BLaER1 treated with 17β-estradiol and CSF1 and Interleukin-3, amounts not matched to agents 10 nM and 100 nM (cell line): Measurements from ENCODE around the gene KLC4.

ENCODE experiments used
- H3K27ac ChIP-seq, 11 experiments: shearing (Covaris generic); formaldehyde crosslinking; 2 replicates each; pipeline ENCODE4 v1.8.1; 2022
- H3K27me3 ChIP-seq, 11 experiments: shearing (Covaris generic); formaldehyde crosslinking; 2 replicates each; pipeline ENCODE4 v1.8.1; 2022
- H3K36me3 ChIP-seq, 11 experiments: shearing (Covaris generic); formaldehyde crosslinking; 2 replicates each; pipeline ENCODE4 v1.8.1; 2022
- H3K4me1 ChIP-seq, 10 experiments: shearing (Covaris generic); formaldehyde crosslinking; 2 replicates each; pipeline ENCODE4 v1.8.1; 2022
- H3K4me2 ChIP-seq, 11 experiments: shearing (Covaris generic); formaldehyde crosslinking; 2 replicates each; pipeline ENCODE4 v1.8.1; 2022
- H3K4me3 ChIP-seq, 10 experiments: shearing (Covaris generic); formaldehyde crosslinking; 2 replicates each; pipeline ENCODE4 v1.8.1; 2022
- H3K9ac ChIP-seq, 11 experiments: shearing (Covaris generic); formaldehyde crosslinking; 2 replicates each; pipeline ENCODE4 v1.8.1; 2022
- H3K9me3 ChIP-seq, 11 experiments: shearing (Covaris generic); formaldehyde crosslinking; replicated peaks in 1 of 11; 2 replicates each; pipeline ENCODE4 v1.8.1; 2022
- H4K20me1 ChIP-seq, 11 experiments: shearing (Covaris generic); formaldehyde crosslinking; 2 replicates each; pipeline ENCODE4 v1.8.1; 2022
- Cebpa-rat ChIP-seq, 11 experiments: shearing (Covaris generic); IDR thresholded peaks; 2 replicates each; pipeline ENCODE4 v1.8.1; 2022

The KLC4 gene

DNA sequence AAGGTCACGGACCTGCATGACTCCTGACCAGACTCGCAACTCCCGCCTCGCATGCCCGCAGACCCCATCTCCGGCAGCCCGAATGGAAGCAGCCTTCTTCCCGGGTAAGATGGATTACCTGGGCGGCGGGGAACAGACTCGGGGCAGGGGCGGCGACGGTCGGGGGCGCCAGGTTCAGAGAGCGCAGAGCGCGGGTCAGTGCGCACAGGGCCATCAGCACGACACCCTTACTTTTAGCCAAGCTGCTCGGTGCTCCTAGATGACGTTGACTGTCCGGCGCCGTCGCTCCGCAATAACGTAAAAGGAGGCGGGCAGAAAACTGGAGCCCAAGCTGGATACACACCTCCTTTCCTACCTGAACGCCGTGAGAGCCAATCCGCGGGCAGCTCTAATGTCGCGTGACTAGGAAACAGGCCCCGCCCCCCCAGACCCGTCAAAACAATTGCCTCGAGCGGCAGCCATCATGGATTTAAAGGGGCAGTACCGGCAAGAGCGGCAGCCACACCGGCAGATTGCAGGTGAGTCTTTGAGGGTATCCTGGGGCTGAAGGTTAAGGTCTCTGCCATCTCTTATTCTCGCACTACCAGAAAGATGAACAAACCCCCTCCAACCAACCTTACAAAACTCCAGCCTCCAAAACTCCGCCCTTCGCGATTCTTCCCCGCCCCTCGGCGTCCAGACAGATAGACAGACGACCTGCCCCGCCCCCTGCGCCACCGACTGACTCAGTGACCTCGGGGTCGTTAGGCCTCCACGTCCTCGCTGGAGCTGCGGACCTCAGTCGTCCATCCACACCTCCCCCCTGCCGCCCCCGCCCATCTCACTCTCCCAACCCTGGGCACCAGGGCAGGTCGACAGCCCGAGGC, at the start of gene KLC4, which contains the start of gene MRPL2:
KLC4 (plus strand) TSS at position 464 of the 866 bp plus-strand sequence. CDS start 1,705 bp downstream, outside the sequence.
MRPL2 (minus strand) TSS at position 267 of the 866 bp plus-strand sequence; CDS start at position 214, 53 bp downstream.
- no peaks in the 10 kb centered on the region for H3K27me3 ChIP-seq
- H3K27ac ChIP-seq = peak within 1 kb of the TSS; percentile 82 to 96 (median 92)
- H4K20me1 ChIP-seq = no peaks in the 10 kb centered on the region
- peak within 1 kb of the TSS; percentile 86 to 99 (median 95) for H3K4me2 ChIP-seq
- H3K4me3 ChIP-seq = peak within 1 kb of the TSS; percentile 76 to 98 (median 90)
- no peak for TF ChIP-seq Cebpa-rat (IDR thresholded peaks at IDR 0.05)
- peak within 1 kb of the TSS; percentile 83 to 95 (median 92) for H3K9ac ChIP-seq
- peaks cover 30 to 55% (median 41%) of the 10 kb centered on the region in 11 experiments for H3K36me3 ChIP-seq
- H3K4me1 ChIP-seq = peaks cover 20 to 31% (median 26%) of the 10 kb centered on the region in 10 experiments
- no peaks in the 10 kb centered on the region for H3K9me3 ChIP-seq

GRCh38 chr6:43011207-43011606, 48.2 kb upstream of the KLC4 start:
- Histone ChIP-seq H3K36me3 (peaks cover 61 to 67% (median 63%) of the 10 kb centered on the region in 11 experiments), H3K4me2 (peak overlapping the region in 4 of 11 experiments; percentile 10 to 97 (median 94); a peak in 5 of 22 replicates), H3K4me1 (peaks cover 34 to 42% (median 37%) of the 10 kb centered on the region in 10 experiments), H3K4me3 (no peak overlapping the region), H3K27ac (no peak overlapping the region), H3K9ac (peak overlapping the region in 9 of 11 experiments; percentile 51 to 90 (median 85); a peak in 14 of 22 replicates), H3K27me3 (no peaks in the 10 kb centered on the region), H3K9me3 (no peaks in the 10 kb centered on the region), H4K20me1 (peaks cover 4 to 74% (median 18%) of the 10 kb centered on the region in 11 experiments; a peak in 13 of 22 replicates)
- TF ChIP-seq Cebpa-rat (IDR thresholded peaks at IDR 0.05) = no peak

DNA sequence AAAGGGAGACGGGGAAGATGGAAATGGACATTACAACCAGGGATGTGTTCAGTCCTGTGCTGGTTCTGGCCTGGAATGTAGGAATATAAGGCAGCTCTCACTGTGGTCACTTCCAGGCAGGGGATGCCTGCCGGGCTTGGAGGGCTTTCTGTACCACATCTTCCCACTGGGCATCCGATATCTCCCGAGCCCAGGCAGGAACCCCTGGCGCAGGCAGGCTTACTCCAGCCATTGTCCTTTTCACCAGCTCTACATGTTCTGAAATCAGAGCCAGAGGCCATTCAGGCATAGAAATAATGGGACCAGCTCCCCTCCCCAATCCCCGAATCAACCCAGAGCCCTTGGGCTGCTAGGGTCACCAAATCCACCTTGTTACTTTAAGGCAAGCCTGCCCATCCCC, 47.1 kb upstream of the KLC4 start:
- peak overlapping the region in 8 of 11 experiments; percentile 29 to 82 (median 70); a peak in 12 of 22 replicates for H3K27ac ChIP-seq
- no peaks in the 10 kb centered on the region for H3K27me3 ChIP-seq
- peaks cover 55 to 62% (median 60%) of the 10 kb centered on the region in 11 experiments for H3K36me3 ChIP-seq
- H3K9ac ChIP-seq = peak overlapping the region; percentile 77 to 90 (median 84)
- peaks cover 8 to 76% (median 29%) of the 10 kb centered on the region in 11 experiments; a peak in 18 of 22 replicates for H4K20me1 ChIP-seq
- H3K4me1 ChIP-seq = peaks cover 45 to 54% (median 49%) of the 10 kb centered on the region in 10 experiments
- TF ChIP-seq Cebpa-rat (IDR thresholded peaks at IDR 0.05) = no peak
- peak overlapping the region; percentile 73 to 89 (median 83); a peak in 19 of 20 replicates for H3K4me3 ChIP-seq
- peak overlapping the region; percentile 83 to 100 (median 95) for H3K4me2 ChIP-seq
- H3K9me3 ChIP-seq = no peaks in the 10 kb centered on the region

GRCh38 chr6:43013097-43013842, 46.2 kb upstream of the KLC4 start:
- Histone ChIP-seq H3K36me3 (peaks cover 55 to 62% (median 60%) of the 10 kb centered on the region in 11 experiments), H3K4me1 (peaks cover 45 to 60% (median 54%) of the 10 kb centered on the region in 10 experiments), H3K9me3 (no peaks in the 10 kb centered on the region), H4K20me1 (peaks cover 8 to 73% (median 31%) of the 10 kb centered on the region in 11 experiments; a peak in 18 of 22 replicates), H3K27ac (peak overlapping the region; percentile 46 to 82 (median 73); a peak in 21 of 22 replicates), H3K9ac (peak overlapping the region; percentile 77 to 90 (median 84)), H3K4me3 (peak overlapping the region; percentile 73 to 89 (median 83)), H3K4me2 (peak overlapping the region; percentile 83 to 100 (median 95)), H3K27me3 (no peaks in the 10 kb centered on the region)
- TF ChIP-seq Cebpa-rat (IDR thresholded peaks at IDR 0.05) = no peak

- Histone ChIP-seq H3K27me3 (no peaks in the 10 kb centered on the region), H3K36me3 (peaks cover 55 to 62% (median 60%) of the 10 kb centered on the region in 11 experiments), H3K9ac (peak within 1 kb of the TSS; percentile 77 to 90 (median 84)), H3K9me3 (no peaks in the 10 kb centered on the region), H4K20me1 (peaks cover 8 to 66% (median 37%) of the 10 kb centered on the region in 11 experiments; a peak in 18 of 22 replicates), H3K4me1 (peaks cover 45 to 63% (median 54%) of the 10 kb centered on the region in 10 experiments), H3K4me2 (peak within 1 kb of the TSS; percentile 95 to 100 (median 97)), H3K27ac (peak within 1 kb of the TSS; percentile 55 to 82 (median 76); a peak in 21 of 22 replicates), H3K4me3 (peak within 1 kb of the TSS; percentile 73 to 89 (median 83))
- no peak for TF ChIP-seq Cebpa-rat (IDR thresholded peaks at IDR 0.05)
Measured at GRCh38 chr6:43013843-43014433, 45.5 kb upstream of the KLC4 start, which contains the start of the genes KLHDC3 and MEA1. Gene KLHDC3 (plus strand): TSS chr6:43014249. CDS start chr6:43017193, 2,944 bp downstream. Gene MEA1 (minus strand): TSS chr6:43013946. CDS start chr6:43013813, 133 bp downstream.

GRCh38 chr6:43014434-43014909, 45.0 kb upstream of the KLC4 start:
- H3K4me2 ChIP-seq = peak overlapping the region; percentile 88 to 100 (median 95)
- no peaks in the 10 kb centered on the region for H3K27me3 ChIP-seq
- peaks cover 8 to 64% (median 37%) of the 10 kb centered on the region in 11 experiments; a peak in 18 of 22 replicates for H4K20me1 ChIP-seq
- no peaks in the 10 kb centered on the region for H3K9me3 ChIP-seq
- H3K36me3 ChIP-seq = peaks cover 55 to 62% (median 60%) of the 10 kb centered on the region in 11 experiments
- peaks cover 45 to 63% (median 54%) of the 10 kb centered on the region in 10 experiments for H3K4me1 ChIP-seq
- TF ChIP-seq Cebpa-rat (IDR thresholded peaks at IDR 0.05) = no peak
- H3K27ac ChIP-seq = peak overlapping the region; percentile 16 to 81 (median 71); a peak in 21 of 22 replicates
- H3K9ac ChIP-seq = peak overlapping the region; percentile 74 to 86 (median 82)
- peak overlapping the region; percentile 73 to 89 (median 83) for H3K4me3 ChIP-seq

- Histone ChIP-seq H3K27ac (peak overlapping the region in 10 of 11 experiments; percentile 3 to 56 (median 36); a peak in 15 of 22 replicates), H3K9ac (peak overlapping the region in 10 of 11 experiments; percentile 16 to 71 (median 51); a peak in 18 of 22 replicates), H3K27me3 (no peaks in the 10 kb centered on the region), H4K20me1 (peaks cover 6 to 45% (median 33%) of the 10 kb centered on the region in 11 experiments; a peak in 18 of 22 replicates), H3K4me2 (peak overlapping the region; percentile 88 to 100 (median 95)), H3K36me3 (peaks cover 49 to 59% (median 55%) of the 10 kb centered on the region in 11 experiments), H3K4me1 (peaks cover 54 to 75% (median 62%) of the 10 kb centered on the region in 10 experiments), H3K4me3 (peak overlapping the region in 6 of 10 experiments; percentile 8 to 89 (median 50); a peak in 3 of 20 replicates), H3K9me3 (no peaks in the 10 kb centered on the region)
- no peak for TF ChIP-seq Cebpa-rat (IDR thresholded peaks at IDR 0.05)
Measured at GRCh38 chr6:43016176-43016942, 43.1 kb upstream of the KLC4 start.
